IPS-15b (cell line): ENCODE measurements around the gene AMFR.
"Not testable (repeated sequence)": the region's sequence is repeated elsewhere in the genome, so short reads cannot be mapped to it uniquely, and the experiment has no call there.

Source experiments
- H3K27me3 ChIP-seq: one replicate; pipeline ENCODE4 v1.6.1; 2013; ENCODE audit warnings: low read length; ENCODE audit not compliant: control insufficient read depth, insufficient read depth
- H3K36me3 ChIP-seq: one replicate; pipeline ENCODE4 v1.6.1; 2013; ENCODE audit warnings: low read length; ENCODE audit not compliant: control insufficient read depth, insufficient read depth
- H3K4me1 ChIP-seq: one replicate; pipeline ENCODE4 v1.6.1; 2013; ENCODE audit warnings: mild to moderate bottlenecking, low read length; ENCODE audit not compliant: control insufficient read depth, insufficient read depth
- H3K4me3 ChIP-seq: one replicate; pipeline ENCODE4 v1.5.1; 2013; ENCODE audit warnings: low read depth, low read length
- H3K9ac ChIP-seq: one replicate; pipeline ENCODE4 v1.6.1; 2013; ENCODE audit warnings: low read depth, mild to moderate bottlenecking, low read length
- H3K9me3 ChIP-seq: one replicate; pipeline ENCODE4 v1.6.1; 2013; ENCODE audit warnings: mild to moderate bottlenecking, low read length; ENCODE audit not compliant: control insufficient read depth, insufficient read depth

AMFR gene

DNA sequence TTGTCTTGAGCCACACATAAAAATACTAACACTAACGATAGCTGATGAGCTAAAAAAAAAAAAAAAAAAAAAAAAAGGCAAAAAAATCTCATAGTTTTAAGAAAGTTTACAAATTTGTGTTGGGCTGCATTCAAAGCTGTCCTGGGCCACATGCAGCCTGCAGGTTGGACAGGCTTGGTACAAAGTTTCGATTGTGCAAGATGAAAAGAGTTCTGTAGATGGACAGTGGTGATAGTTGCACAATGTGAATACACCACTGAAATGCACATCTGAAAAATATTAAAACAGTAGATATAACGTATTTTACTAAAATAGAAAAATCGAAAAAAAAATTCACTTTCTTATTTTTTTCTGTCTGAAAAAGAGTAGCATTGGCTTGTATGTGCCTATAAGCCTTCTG lies 42.9 kb downstream of the AMFR start:
- no peak overlapping the region for H3K9ac ChIP-seq
- H3K4me3 ChIP-seq: no peak overlapping the region
- no peaks in the 10 kb centered on the region for H3K27me3 ChIP-seq
- H3K4me1 ChIP-seq: no peaks in the 10 kb centered on the region
- peaks cover 8% of the 10 kb centered on the region for H3K9me3 ChIP-seq
- peaks cover 16% of the 10 kb centered on the region for H3K36me3 ChIP-seq

GRCh38 chr16:56380778-56381485 lies 44.4 kb downstream of the AMFR start:
- H3K36me3 ChIP-seq: peaks cover 15% of the 10 kb centered on the region
- H3K27me3 ChIP-seq, H3K4me3 ChIP-seq, H3K9me3 ChIP-seq, H3K9ac ChIP-seq, H3K4me1 ChIP-seq: not testable (repeated sequence)

GRCh38 chr16:56379044-56379443 lies 46.3 kb downstream of the AMFR start:
- not testable (repeated sequence) for H3K27me3 ChIP-seq, H3K9ac ChIP-seq, H3K36me3 ChIP-seq, H3K4me1 ChIP-seq, H3K4me3 ChIP-seq, H3K9me3 ChIP-seq

- not testable (repeated sequence) for H3K9me3 ChIP-seq, H3K9ac ChIP-seq, H3K4me1 ChIP-seq, H3K4me3 ChIP-seq, H3K36me3 ChIP-seq, H3K27me3 ChIP-seq
These were observed 49.6 kb downstream of the AMFR start for GRCh38 chr16:56375792-56376191.

GRCh38 chr16:56373003-56373402 lies 52.3 kb downstream of the AMFR start:
- H3K9me3 ChIP-seq: no peaks in the 10 kb centered on the region
- H3K4me1 ChIP-seq: peaks cover 2% of the 10 kb centered on the region
- H3K27me3 ChIP-seq: no peaks in the 10 kb centered on the region
- no peaks in the 10 kb centered on the region for H3K36me3 ChIP-seq
- H3K4me3 ChIP-seq: no peak overlapping the region
- no peak overlapping the region for H3K9ac ChIP-seq

- Histone ChIP-seq H3K36me3 (no peaks in the 10 kb centered on the region), H3K9me3 (no peaks in the 10 kb centered on the region), H3K27me3 (no peaks in the 10 kb centered on the region), H3K4me3 (no peak overlapping the region), H3K9ac (no peak overlapping the region), H3K4me1 (peaks cover 2% of the 10 kb centered on the region)
These were observed 53.2 kb downstream of the AMFR start for GRCh38 chr16:56372013-56372634.

- Histone ChIP-seq H3K36me3 (no peaks in the 10 kb centered on the region), H3K4me1 (peaks cover 2% of the 10 kb centered on the region), H3K9me3 (no peaks in the 10 kb centered on the region), H3K9ac (no peak overlapping the region), H3K4me3 (no peak overlapping the region), H3K27me3 (no peaks in the 10 kb centered on the region)
These were observed 53.7 kb downstream of the AMFR start for GRCh38 chr16:56371660-56371937.

GRCh38 chr16:56370875-56371659 lies 54.3 kb downstream of the AMFR start:
- Histone ChIP-seq H3K4me3 (no peak overlapping the region), H3K9me3 (no peaks in the 10 kb centered on the region), H3K4me1 (peaks cover 2% of the 10 kb centered on the region), H3K27me3 (no peaks in the 10 kb centered on the region), H3K36me3 (no peaks in the 10 kb centered on the region), H3K9ac (no peak overlapping the region)

DNA sequence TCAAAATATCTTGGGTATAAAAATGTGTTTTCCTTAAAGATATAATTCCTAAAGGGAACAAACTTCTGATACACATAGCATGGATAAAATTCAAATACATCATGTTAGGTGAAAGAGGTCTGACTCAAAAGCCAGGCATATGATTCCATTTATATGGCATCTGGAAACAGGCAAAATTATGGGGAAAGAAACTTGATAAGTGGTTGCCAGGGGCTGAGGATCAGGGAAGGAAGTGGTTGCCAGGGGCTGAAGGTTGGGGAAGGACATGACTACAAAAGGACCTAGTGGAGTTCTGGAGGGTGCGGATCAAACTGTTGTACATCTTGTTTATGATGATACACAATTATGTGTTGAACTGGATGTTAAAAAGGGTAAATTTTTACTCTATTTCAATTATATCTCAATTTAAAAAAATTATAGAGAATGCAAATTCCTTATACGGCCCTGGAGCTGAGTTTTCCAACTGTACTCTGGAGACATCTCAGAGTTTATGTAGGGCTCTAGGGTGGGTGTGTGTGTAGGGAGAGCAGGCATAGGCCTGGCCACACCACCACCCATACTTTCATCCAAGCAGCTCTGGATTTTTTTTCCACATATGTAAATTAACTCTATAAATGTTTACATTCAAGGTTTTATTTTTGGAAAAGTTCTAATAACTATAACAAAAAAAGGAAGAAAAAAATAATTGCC lies 55.0 kb downstream of the AMFR start:
- H3K9ac ChIP-seq: no peak overlapping the region
- no peaks in the 10 kb centered on the region for H3K36me3 ChIP-seq
- H3K4me1 ChIP-seq: peaks cover 2% of the 10 kb centered on the region
- no peak overlapping the region for H3K4me3 ChIP-seq
- no peaks in the 10 kb centered on the region for H3K27me3 ChIP-seq
- no peaks in the 10 kb centered on the region for H3K9me3 ChIP-seq

DNA sequence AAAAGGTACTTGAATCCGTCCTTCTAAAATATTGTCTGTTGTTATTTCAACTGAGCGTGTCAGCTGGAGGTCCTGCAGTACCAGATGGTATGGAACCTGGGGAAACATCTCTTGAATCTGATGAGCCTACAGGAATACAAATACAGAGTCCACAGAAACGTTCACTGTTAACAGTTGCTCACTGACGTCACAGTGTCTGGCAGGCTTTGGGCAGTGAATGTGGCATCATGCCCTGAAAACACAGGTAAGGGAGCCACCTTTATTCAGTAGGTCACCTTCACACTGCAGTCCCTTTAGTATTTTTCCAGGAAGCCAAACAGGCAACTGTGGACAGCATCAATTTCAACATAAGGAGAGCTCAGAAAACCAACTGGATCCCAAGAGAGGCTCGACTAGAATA lies 56.1 kb downstream of the AMFR start:
- H3K4me1 ChIP-seq: peaks cover 2% of the 10 kb centered on the region
- no peaks in the 10 kb centered on the region for H3K9me3 ChIP-seq
- H3K4me3 ChIP-seq: no peak overlapping the region
- no peaks in the 10 kb centered on the region for H3K27me3 ChIP-seq
- no peaks in the 10 kb centered on the region for H3K36me3 ChIP-seq
- no peak overlapping the region for H3K9ac ChIP-seq

DNA sequence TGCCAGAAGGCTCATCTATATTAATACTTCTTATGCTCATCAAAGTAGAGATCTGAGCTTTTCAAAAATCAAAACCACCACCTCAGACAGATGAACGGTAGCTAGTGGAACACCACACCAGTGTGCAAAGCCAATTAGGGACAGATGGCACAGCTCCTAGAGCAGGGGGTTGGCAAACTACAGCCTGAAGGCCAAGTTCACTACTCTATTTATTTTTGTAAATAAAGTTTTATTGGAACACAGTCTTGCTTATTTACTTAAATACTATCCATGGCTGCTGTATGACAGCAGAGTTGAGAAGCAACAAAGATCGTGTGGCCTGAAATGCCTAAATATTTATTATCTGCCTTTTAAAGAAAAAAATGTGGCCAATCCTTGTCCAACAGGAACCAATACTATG lies 56.8 kb downstream of the AMFR start:
- no peak overlapping the region for H3K4me3 ChIP-seq
- no peaks in the 10 kb centered on the region for H3K27me3 ChIP-seq
- H3K9me3 ChIP-seq: no peaks in the 10 kb centered on the region
- no peak overlapping the region for H3K9ac ChIP-seq
- H3K4me1 ChIP-seq: peaks cover 2% of the 10 kb centered on the region
- peaks cover 5% of the 10 kb centered on the region for H3K36me3 ChIP-seq
